Measurements from ENCODE around the gene MFRP.

GRCh38 chr11:119373921-119374631, 27.6 kb upstream of the MFRP start:
- TF ChIP-seq CTCF (IDR thresholded peaks at IDR 0.05; ENCODE audit: insufficient read depth, low read length, poor library complexity, severe bottlenecking) (peak; percentile 73), EZH2phosphoT487 (conservative IDR thresholded peaks at IDR 0.05; ENCODE audit: low read length) (no peak)
